Measurements from ENCODE around the gene NRP2.

Gene NRP2

DNA sequence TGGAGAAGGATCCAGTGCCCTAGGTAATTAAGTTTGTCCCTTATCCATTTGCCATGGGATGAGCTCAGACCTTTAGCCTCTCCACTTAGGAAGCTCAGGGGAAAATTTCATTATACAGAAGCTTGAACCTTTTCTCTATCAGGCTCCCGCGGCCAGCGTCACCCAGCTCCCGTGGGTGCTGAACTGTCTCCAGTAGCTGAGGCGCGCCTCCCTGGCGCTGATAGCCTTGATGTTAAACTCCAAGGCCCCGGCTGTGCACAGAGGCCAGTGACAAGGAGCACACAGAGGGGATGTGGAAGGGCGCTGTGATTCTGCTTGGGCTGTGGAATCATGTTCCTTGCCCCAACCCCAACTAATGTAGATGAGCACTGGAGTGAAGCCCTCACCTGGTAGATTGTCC, 50.8 kb downstream of the NRP2 start:
- H3K4me2 ChIP-seq (ENCODE audit: insufficient read depth, low read length, poor library complexity, severe bottlenecking): no peak overlapping the region
- peak overlapping the region; percentile 87 for H4K91ac ChIP-seq (ENCODE audit: low read depth, low read length, poor library complexity)
- H2BK12ac ChIP-seq (ENCODE audit: low read length): peak overlapping the region; percentile 91
- H2AFZ ChIP-seq (ENCODE audit: low read length): no peak overlapping the region
- peak overlapping the region; percentile 22 for H2BK15ac ChIP-seq (ENCODE audit: low read length)
- peak overlapping the region; percentile 53 for H2BK120ac ChIP-seq (ENCODE audit: low read depth, low read length)
- no CpG with 5 or more reads among the region's 9 CpGs for WGBS, 2 donors (ENCODE audit: extremely low coverage in 2 of 2, insufficient read length in 2 of 2, insufficient replicate concordance in 1 of 2)
- H3K27ac ChIP-seq (replicated peaks; ENCODE audit: low read length): no peak overlapping the region
- peaks cover 12 to 40% of the 10 kb centered on the region in 2 donors for H3K4me1 ChIP-seq (ENCODE audit: control insufficient read depth in 2 of 2, insufficient read depth in 1 of 2, low read depth in 1 of 2, low read length in 2 of 2)
- H3K9ac ChIP-seq (ENCODE audit: low read depth, low read length, poor library complexity): no peak overlapping the region
- peaks cover 0 to 73% of the 10 kb centered on the region in 2 donors for H3K36me3 ChIP-seq (replicated peaks in 1 of 2; ENCODE audit: control insufficient read depth in 2 of 2, insufficient read depth in 2 of 2, low read length in 2 of 2)
- H4K8ac ChIP-seq (ENCODE audit: low read depth, low read length): no peak overlapping the region
- H2BK5ac ChIP-seq (ENCODE audit: low read length): no peak overlapping the region
- peak overlapping the region; percentile 72 for H2AK5ac ChIP-seq (ENCODE audit: low read depth, low read length)
- H3K23ac ChIP-seq (ENCODE audit: low read depth, low read length, poor library complexity): no peak overlapping the region
- no peak overlapping the region for H3K4me3 ChIP-seq (ENCODE audit: low read length in 2 of 2)
- H3K4ac ChIP-seq (ENCODE audit: low read length): no peak overlapping the region
- H3K14ac ChIP-seq (ENCODE audit: low read length): peak overlapping the region; percentile 56
- H3K18ac ChIP-seq (ENCODE audit: low read length): peak overlapping the region; percentile 55
- no peak for DNase-seq (ENCODE audit: low spot score)
- H3K79me1 ChIP-seq (ENCODE audit: low read depth, low read length): no peaks in the 10 kb centered on the region
- H3K27me3 ChIP-seq (ENCODE audit: control insufficient read depth in 3 of 3, insufficient read depth in 3 of 3, low read depth in 1 of 3, low read length in 3 of 3): peaks cover 0 to 3% (median 0%) of the 10 kb centered on the region in 3 experiments
- H3K9me3 ChIP-seq (replicated peaks in 1 of 2; ENCODE audit: control insufficient read depth in 2 of 2, insufficient read depth in 1 of 2, low read depth in 1 of 2, low read length in 2 of 2): peaks cover 0 to 2% of the 10 kb centered on the region in 2 donors

DNA sequence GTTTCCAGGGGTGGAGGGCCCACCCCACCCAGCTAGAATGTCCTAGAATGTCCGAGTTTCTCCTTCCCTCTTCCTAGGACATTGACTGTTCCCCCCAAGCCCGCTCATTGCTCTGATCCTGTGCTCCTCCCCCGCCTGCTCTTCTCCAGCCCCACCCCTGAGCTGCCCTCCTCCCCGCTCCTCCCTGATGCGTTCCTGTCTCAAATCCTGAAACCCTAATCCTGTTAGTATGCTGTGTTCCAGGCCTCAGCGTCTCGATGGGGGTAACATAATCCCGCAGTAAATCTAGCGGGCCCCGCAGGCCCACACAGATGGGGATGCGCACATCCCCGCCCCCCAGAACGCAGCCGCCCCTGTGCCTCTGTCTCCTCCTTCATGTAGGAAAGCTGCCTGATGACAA, 51.3 kb downstream of the NRP2 start:
- DNase-seq (ENCODE audit: low spot score): peak; percentile 31
- H3K4ac ChIP-seq (ENCODE audit: low read length): no peak overlapping the region
- no peak overlapping the region for H2BK15ac ChIP-seq (ENCODE audit: low read length)
- no CpG with 5 or more reads among the region's 14 CpGs for WGBS, 2 donors (ENCODE audit: extremely low coverage in 2 of 2, insufficient read length in 2 of 2, insufficient replicate concordance in 1 of 2)
- peaks cover 0 to 73% of the 10 kb centered on the region in 2 donors for H3K36me3 ChIP-seq (replicated peaks in 1 of 2; ENCODE audit: control insufficient read depth in 2 of 2, insufficient read depth in 2 of 2, low read length in 2 of 2)
- H3K27ac ChIP-seq (replicated peaks; ENCODE audit: low read length): peak overlapping the region; percentile 21
- H2AFZ ChIP-seq (ENCODE audit: low read length): no peak overlapping the region
- no peak overlapping the region for H3K4me2 ChIP-seq (ENCODE audit: insufficient read depth, low read length, poor library complexity, severe bottlenecking)
- peak overlapping the region; percentile 72 for H2AK5ac ChIP-seq (ENCODE audit: low read depth, low read length)
- no peak overlapping the region for H3K23ac ChIP-seq (ENCODE audit: low read depth, low read length, poor library complexity)
- peaks cover 12 to 38% of the 10 kb centered on the region in 2 donors for H3K4me1 ChIP-seq (ENCODE audit: control insufficient read depth in 2 of 2, insufficient read depth in 1 of 2, low read depth in 1 of 2, low read length in 2 of 2)
- H3K9me3 ChIP-seq (replicated peaks in 1 of 2; ENCODE audit: control insufficient read depth in 2 of 2, insufficient read depth in 1 of 2, low read depth in 1 of 2, low read length in 2 of 2): peaks cover 0 to 2% of the 10 kb centered on the region in 2 donors
- no peak overlapping the region for H4K91ac ChIP-seq (ENCODE audit: low read depth, low read length, poor library complexity)
- H3K27me3 ChIP-seq (ENCODE audit: control insufficient read depth in 3 of 3, insufficient read depth in 3 of 3, low read depth in 1 of 3, low read length in 3 of 3): peaks cover 0 to 3% (median 0%) of the 10 kb centered on the region in 3 experiments
- H2BK12ac ChIP-seq (ENCODE audit: low read length): no peak overlapping the region
- H2BK5ac ChIP-seq (ENCODE audit: low read length): no peak overlapping the region
- H3K4me3 ChIP-seq (ENCODE audit: low read length in 2 of 2): no peak overlapping the region
- H3K14ac ChIP-seq (ENCODE audit: low read length): no peak overlapping the region
- H3K79me1 ChIP-seq (ENCODE audit: low read depth, low read length): no peaks in the 10 kb centered on the region
- no peak overlapping the region for H3K9ac ChIP-seq (ENCODE audit: low read depth, low read length, poor library complexity)
- H3K18ac ChIP-seq (ENCODE audit: low read length): peak overlapping the region; percentile 55
- no peak overlapping the region for H4K8ac ChIP-seq (ENCODE audit: low read depth, low read length)
- no peak overlapping the region for H2BK120ac ChIP-seq (ENCODE audit: low read depth, low read length)

DNA sequence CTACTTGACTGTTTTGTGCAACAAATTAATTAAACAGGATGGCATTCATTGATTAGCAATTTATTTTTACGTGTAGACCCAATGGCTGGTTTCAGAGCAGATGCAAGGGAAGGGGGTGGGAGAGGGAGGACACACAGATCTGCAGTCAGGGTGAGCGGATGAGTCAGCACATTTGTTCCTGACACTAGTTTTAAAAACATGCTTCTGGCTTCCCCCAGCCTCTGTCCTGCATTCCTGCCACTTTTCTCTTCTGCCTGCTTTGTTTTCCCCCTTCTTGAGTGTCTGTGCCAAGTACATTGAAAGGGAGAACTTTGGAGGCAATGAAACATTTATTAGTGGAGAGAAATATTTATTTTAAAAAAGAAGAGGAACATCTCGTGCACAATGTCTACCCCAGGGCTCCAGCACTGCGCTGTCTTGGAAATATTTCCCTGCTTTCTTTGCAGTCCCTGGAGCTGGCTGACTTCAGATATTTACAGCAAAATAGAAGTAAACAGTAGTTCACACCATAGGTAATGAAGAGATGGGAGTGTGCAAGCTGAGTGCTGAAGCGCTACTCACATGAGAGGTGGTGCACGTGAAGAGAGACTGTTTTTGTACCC, 52.2 kb downstream of the NRP2 start:
- DNase-seq (ENCODE audit: low spot score): no peak
- H4K91ac ChIP-seq (ENCODE audit: low read depth, low read length, poor library complexity): no peak overlapping the region
- no peak overlapping the region for H2BK5ac ChIP-seq (ENCODE audit: low read length)
- no peak overlapping the region for H3K4me3 ChIP-seq (ENCODE audit: low read length in 2 of 2)
- H3K9me3 ChIP-seq (replicated peaks in 1 of 2; ENCODE audit: control insufficient read depth in 2 of 2, insufficient read depth in 1 of 2, low read depth in 1 of 2, low read length in 2 of 2): peaks cover 0 to 2% of the 10 kb centered on the region in 2 donors
- H3K27ac ChIP-seq (replicated peaks; ENCODE audit: low read length): peak overlapping the region; percentile 53
- no peak overlapping the region for H3K9ac ChIP-seq (ENCODE audit: low read depth, low read length, poor library complexity)
- H2BK120ac ChIP-seq (ENCODE audit: low read depth, low read length): peak overlapping the region; percentile 12
- no peak overlapping the region for H2AFZ ChIP-seq (ENCODE audit: low read length)
- no peak overlapping the region for H3K14ac ChIP-seq (ENCODE audit: low read length)
- no peak overlapping the region for H3K23ac ChIP-seq (ENCODE audit: low read depth, low read length, poor library complexity)
- no peak overlapping the region for H4K8ac ChIP-seq (ENCODE audit: low read depth, low read length)
- H3K4ac ChIP-seq (ENCODE audit: low read length): no peak overlapping the region
- no peak overlapping the region for H2AK5ac ChIP-seq (ENCODE audit: low read depth, low read length)
- WGBS, 2 donors (ENCODE audit: extremely low coverage in 2 of 2, insufficient read length in 2 of 2, insufficient replicate concordance in 1 of 2): no CpG with 5 or more reads among the region's 6 CpGs
- H3K18ac ChIP-seq (ENCODE audit: low read length): peak overlapping the region; percentile 24
- peaks cover 12 to 30% of the 10 kb centered on the region in 2 donors for H3K4me1 ChIP-seq (ENCODE audit: control insufficient read depth in 2 of 2, insufficient read depth in 1 of 2, low read depth in 1 of 2, low read length in 2 of 2)
- no peak overlapping the region for H2BK15ac ChIP-seq (ENCODE audit: low read length)
- H3K79me1 ChIP-seq (ENCODE audit: low read depth, low read length): no peaks in the 10 kb centered on the region
- H3K4me2 ChIP-seq (ENCODE audit: insufficient read depth, low read length, poor library complexity, severe bottlenecking): no peak overlapping the region
- no peak overlapping the region for H2BK12ac ChIP-seq (ENCODE audit: low read length)
- H3K27me3 ChIP-seq (ENCODE audit: control insufficient read depth in 3 of 3, insufficient read depth in 3 of 3, low read depth in 1 of 3, low read length in 3 of 3): no peaks in the 10 kb centered on the region
- peaks cover 0 to 73% of the 10 kb centered on the region in 2 donors for H3K36me3 ChIP-seq (replicated peaks in 1 of 2; ENCODE audit: control insufficient read depth in 2 of 2, insufficient read depth in 2 of 2, low read length in 2 of 2)

DNA sequence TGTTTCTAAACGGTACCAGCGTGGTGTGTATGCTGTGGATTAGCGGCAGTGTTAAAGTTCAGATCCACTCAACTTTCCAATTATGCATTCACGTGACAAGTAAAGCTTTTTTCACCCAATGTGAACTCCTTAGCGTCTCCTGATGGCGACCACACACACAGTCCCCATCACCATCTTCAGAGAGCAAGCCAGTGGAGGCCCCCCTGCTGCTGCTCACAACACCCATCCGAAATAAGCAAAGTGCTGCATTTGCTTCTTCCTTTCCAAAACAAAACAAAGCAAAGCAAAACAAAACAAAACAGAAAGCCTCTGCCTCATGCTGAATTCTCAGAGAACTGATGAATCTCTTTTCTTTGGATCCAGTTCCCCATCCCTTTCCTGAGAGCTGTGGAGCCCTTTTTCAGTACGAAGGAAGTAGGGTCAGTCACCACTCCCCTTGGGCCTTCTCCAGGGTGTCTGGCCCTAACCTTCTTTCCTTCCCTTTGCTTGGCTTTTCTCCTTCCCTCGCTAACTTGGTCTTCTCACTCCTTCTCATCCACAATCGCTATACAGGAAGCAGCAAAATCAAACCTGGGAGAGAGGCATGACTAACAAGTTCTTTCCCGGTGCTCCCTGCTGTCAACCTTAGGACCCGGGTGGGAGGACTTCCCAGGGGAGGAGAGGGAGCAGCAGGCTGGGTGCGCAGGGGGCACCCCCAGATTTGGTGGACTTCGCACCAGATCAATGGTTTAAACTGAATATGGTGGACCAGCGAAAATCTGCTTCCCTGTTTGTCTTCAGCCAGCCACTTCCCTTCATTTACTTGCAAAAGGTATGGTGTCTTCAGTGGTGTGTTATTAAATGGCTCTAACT, 56.0 kb downstream of the NRP2 start:
- H3K9me3 ChIP-seq (replicated peaks in 1 of 2; ENCODE audit: control insufficient read depth in 2 of 2, insufficient read depth in 1 of 2, low read depth in 1 of 2, low read length in 2 of 2): no peaks in the 10 kb centered on the region
- H2BK15ac ChIP-seq (ENCODE audit: low read length): no peak overlapping the region
- no peak overlapping the region for H2BK5ac ChIP-seq (ENCODE audit: low read length)
- no peak overlapping the region for H3K4me2 ChIP-seq (ENCODE audit: insufficient read depth, low read length, poor library complexity, severe bottlenecking)
- no peak overlapping the region for H3K4ac ChIP-seq (ENCODE audit: low read length)
- peaks cover 6 to 77% of the 10 kb centered on the region in 2 donors for H3K36me3 ChIP-seq (replicated peaks in 1 of 2; ENCODE audit: control insufficient read depth in 2 of 2, insufficient read depth in 2 of 2, low read length in 2 of 2)
- no peak overlapping the region for H2AK5ac ChIP-seq (ENCODE audit: low read depth, low read length)
- no peak overlapping the region for H4K91ac ChIP-seq (ENCODE audit: low read depth, low read length, poor library complexity)
- H2AFZ ChIP-seq (ENCODE audit: low read length): no peak overlapping the region
- no CpG with 5 or more reads among the region's 15 CpGs for WGBS, 2 donors (ENCODE audit: extremely low coverage in 2 of 2, insufficient read length in 2 of 2, insufficient replicate concordance in 1 of 2)
- H4K8ac ChIP-seq (ENCODE audit: low read depth, low read length): no peak overlapping the region
- no peak overlapping the region for H3K23ac ChIP-seq (ENCODE audit: low read depth, low read length, poor library complexity)
- H3K4me1 ChIP-seq (ENCODE audit: control insufficient read depth in 2 of 2, insufficient read depth in 1 of 2, low read depth in 1 of 2, low read length in 2 of 2): peaks cover 12 to 17% of the 10 kb centered on the region in 2 donors
- no peaks in the 10 kb centered on the region for H3K79me1 ChIP-seq (ENCODE audit: low read depth, low read length)
- no peak overlapping the region for H2BK12ac ChIP-seq (ENCODE audit: low read length)
- H3K27me3 ChIP-seq (ENCODE audit: control insufficient read depth in 3 of 3, insufficient read depth in 3 of 3, low read depth in 1 of 3, low read length in 3 of 3): no peaks in the 10 kb centered on the region
- H3K18ac ChIP-seq (ENCODE audit: low read length): no peak overlapping the region
- H3K4me3 ChIP-seq (ENCODE audit: low read length in 2 of 2): no peak overlapping the region
- no peak overlapping the region for H3K27ac ChIP-seq (replicated peaks; ENCODE audit: low read length)
- no peak overlapping the region for H2BK120ac ChIP-seq (ENCODE audit: low read depth, low read length)
- no peak overlapping the region for H3K9ac ChIP-seq (ENCODE audit: low read depth, low read length, poor library complexity)
- no peak for DNase-seq (ENCODE audit: low spot score)
- H3K14ac ChIP-seq (ENCODE audit: low read length): no peak overlapping the region

Data from neuronal stem cell (in vitro differentiated cells).